COLO829 (cell line): ENCODE data around the gene ENPP4.
"Not testable (repeated sequence)": the region's sequence is repeated elsewhere in the genome, so short reads cannot be mapped to it uniquely, and the experiment has no call there.

Experiments used
- DNase-seq: peaks from one replicate; pipeline ENCODE4 v3.0.0; 2012; ENCODE audit warnings: low spot score

ENPP4 gene, protein sequence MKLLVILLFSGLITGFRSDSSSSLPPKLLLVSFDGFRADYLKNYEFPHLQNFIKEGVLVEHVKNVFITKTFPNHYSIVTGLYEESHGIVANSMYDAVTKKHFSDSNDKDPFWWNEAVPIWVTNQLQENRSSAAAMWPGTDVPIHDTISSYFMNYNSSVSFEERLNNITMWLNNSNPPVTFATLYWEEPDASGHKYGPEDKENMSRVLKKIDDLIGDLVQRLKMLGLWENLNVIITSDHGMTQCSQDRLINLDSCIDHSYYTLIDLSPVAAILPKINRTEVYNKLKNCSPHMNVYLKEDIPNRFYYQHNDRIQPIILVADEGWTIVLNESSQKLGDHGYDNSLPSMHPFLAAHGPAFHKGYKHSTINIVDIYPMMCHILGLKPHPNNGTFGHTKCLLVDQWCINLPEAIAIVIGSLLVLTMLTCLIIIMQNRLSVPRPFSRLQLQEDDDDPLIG

DNA sequence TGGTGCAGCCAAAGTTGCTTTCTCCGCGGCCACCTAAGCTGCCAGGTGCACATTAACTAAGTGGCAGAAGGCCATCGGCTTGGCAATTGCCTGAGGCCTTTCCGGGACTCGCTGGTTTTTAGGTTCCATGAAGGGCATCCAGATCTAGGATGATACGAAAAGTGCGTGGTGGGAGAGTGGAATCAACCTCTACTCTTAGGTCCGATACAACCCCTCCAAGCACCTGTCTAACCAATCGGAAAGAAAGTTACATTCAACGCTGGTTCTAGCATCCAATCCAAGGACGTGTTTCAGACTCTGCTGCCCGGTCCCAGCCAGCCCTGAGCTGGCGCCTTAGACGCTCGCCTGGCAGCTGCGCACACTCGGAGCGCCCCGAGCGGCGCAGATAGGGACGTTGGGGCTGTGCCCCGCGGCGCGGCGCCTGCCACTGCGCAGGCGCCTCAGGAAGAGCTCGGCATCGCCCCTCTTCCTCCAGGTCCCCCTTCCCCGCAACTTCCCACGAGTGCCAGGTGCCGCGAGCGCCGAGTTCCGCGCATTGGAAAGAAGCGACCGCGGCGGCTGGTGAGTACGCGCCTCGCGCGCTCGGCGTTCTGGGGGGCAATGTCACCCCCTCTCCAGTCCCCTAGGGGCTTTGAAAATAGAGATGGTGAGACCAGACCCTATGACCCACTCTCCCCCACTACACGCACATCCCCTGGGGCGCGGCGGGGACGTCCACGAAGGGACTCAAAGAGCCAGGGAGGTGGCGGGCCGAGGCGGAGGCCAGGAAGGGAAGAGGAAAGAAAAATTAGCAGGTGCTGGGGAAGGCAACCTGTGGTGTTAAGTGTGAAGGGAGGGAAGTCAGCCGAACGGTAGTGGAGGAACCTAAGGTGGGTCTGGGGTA is at the start of gene ENPP4:
Gene ENPP4 (plus strand): TSS at position 361 of the 883 bp plus-strand sequence. CDS start 9,595 bp downstream, outside the sequence.
- peak; percentile 13 for DNase-seq

DNA sequence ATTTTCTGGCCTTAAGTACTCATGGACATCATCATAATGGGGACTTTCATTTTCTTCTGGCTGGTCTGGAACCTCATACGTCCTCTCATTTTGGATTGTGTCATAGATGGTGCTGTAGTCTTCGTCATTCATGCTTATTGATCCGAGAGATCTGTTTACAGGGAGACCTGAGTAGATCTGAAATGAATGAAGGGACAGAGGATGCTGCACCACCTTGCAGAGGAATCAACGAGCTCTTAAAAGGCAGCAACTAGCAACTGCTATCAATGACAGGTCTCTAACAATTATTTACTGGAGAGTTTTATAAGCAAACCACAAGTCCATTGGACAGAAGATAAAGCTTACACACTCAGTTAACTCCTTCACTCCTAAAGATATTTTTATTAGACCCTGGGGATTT is 49.7 kb upstream of the ENPP4 start:
- no peak for DNase-seq

DNA sequence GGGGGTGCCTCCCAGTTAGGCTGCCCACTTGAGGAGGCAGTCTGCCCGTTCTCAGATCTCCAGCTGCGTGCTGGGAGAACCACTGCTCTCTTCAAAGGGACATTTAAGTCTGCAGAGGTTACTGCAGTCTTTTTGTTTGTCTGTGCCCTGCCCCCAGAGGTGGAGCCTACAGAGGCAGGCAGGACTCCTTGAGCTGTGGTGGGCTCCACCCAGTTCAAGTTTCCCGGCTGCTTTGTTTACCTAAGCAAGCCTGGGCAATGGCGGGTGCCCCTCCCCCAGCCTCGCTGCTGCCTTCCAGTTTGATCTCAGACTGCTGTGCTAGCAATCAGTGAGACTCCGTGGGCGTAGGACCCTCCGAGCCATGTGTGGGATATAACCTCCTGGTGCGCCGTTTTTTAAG is 44.1 kb upstream of the ENPP4 start:
- not testable (repeated sequence) for DNase-seq

DNA sequence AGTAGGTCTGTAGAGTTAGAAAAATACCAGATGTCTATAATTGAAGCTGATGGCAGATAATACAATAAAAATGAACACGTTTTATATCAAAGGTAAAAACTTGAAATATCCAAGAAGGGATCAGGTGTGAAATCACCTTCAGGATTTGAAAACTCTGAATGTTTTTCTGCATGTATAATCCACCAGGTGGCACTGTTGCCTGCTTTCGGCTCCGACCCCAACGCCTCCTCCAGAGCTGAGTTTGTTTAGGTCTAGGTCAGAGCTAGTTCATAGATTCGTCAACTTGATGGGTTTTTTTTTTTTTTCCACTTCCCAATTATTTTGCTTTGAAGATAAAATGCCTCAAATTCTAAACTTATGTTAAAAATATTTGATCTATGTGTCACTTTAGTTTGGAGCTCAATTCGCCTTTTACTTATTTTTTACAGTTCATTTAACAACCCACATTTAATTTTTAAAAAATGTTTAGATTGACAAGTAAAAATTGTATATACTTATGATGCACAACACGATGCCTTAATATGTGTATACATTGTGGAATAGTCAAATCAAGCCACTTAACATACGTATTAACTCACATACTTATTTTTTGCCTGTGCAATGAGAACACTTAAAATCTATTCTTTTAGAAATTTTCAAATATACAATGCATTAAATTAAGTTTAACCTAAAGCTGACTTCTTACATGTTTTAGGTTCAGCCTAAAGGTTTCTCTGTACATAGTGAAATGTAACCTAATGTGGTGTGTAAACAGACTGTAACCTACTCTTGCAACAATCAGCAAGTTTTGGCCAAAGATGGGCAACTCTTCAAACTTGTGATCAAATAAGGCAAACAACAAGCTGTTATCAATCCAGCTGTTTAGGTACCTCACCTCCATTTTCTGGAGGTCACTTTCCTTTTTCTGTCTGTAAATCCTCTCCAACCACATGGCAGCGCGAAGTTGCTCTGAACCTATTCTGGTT is 39.4 kb upstream of the ENPP4 start:
- peak; percentile 70 for DNase-seq

DNA sequence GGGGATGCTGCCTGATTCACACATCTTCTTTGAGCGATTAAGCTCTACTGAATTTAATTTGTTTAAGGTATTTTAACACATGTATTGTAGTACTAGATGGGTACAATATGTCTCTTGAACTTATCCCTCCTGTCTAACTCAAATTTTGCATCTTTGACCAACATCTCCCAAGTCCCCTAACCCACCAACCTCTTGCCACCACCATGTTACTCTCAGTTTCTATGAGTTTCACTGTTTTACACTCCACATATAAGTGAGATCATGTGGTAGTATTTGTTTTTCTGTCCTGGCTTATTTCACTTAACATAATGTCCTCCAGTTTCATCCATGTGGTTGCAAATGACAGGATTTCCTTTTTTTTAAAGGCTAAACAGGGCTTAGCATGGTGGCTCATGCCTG is 38.7 kb upstream of the ENPP4 start:
- no peak for DNase-seq

DNA sequence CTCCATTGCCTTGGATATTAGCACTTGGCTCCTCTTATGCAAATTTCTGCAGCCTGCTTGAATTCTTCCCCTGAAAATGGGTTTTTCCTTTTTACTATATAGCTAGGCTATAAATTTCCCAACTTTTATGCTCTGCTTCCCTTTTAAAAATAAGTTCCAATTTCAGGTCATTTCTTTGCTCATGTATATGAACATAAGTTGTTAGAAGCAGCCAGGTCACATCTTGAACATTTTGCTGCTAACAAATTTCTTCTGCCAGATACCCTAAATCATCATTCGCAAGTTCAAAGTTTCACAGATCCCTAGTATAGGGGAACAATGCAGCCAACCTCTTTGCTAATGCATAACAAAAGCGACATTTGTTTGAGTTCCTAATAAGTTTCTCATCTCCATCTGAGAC is 34.5 kb upstream of the ENPP4 start:
- no peak for DNase-seq

DNA sequence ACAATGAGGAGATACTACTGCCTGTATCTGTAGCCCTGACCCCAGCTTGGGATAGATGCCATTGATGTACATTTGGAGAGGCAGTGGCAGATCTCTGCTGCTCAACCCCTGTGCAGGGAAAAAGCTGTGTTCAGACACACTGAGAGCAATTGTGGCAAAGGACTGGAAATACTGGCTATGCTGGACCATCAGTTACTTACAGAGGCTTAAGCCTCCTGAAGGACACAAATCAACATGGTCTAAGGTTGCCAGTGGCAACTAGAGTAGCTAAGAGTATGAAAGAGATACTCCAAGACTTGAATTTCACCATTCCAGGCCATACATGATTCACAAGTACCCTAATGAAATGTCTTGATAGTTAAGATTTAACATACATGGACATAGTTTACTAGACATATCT is 32.4 kb upstream of the ENPP4 start:
- DNase-seq: no peak

DNA sequence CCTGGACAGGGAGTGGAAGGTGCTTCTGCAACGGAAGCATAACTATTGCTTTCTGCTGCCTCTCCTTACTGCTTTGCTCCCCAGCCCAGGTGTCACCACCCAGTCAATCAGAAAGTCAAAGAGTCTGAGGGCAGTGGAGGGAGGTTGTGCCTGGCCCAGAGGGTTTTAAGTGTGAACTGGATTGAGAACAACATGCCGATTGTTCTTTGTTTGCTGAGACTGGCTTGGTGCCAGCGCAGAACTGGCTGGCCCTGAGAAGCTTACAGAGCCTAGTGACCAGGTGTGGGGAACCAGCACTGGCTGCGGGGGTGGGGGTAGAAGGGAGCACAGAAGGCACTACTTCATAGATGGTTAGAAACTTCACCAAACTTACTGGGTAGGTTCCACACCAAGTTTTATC is 31.1 kb upstream of the ENPP4 start:
- DNase-seq: peak; percentile 23

DNA sequence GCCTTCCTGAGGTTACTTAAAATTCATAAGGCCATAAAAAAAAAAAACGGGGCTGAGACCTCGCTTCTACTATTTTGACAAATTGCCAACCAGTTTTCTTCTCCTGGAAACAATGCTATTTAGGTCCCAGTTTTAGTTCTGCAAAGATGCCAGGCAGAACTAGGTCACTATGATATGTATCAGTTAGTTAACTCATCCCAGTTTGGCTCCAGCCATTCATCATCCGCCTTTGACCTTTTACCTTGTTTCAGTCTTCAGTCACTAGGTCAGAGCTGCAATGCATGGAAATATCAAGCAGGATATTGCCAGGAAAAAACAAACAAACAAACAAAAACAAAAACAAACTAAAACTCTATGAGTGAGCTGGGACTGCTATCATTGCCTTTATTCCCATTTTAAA is 29.8 kb upstream of the ENPP4 start:
- DNase-seq: no peak

DNA sequence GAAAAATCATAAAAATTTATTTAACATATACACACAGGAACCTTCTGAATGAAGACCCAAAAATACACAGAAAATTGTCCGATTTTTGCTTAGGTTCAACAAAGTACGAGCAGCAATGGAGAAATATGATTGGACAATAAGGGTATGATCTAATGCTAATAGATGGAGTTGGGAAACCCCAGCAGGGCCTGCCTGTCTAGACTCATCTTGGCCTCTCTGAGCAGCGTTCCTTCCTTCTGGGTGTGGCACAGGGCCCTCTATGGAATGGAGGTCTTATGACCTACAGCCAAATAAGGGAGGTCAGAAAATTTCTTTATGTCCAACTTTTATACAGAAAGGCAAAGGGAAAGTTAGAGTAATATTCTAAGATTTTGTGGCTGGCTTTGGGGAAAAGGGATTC is 27.7 kb upstream of the ENPP4 start:
- no peak for DNase-seq

DNA sequence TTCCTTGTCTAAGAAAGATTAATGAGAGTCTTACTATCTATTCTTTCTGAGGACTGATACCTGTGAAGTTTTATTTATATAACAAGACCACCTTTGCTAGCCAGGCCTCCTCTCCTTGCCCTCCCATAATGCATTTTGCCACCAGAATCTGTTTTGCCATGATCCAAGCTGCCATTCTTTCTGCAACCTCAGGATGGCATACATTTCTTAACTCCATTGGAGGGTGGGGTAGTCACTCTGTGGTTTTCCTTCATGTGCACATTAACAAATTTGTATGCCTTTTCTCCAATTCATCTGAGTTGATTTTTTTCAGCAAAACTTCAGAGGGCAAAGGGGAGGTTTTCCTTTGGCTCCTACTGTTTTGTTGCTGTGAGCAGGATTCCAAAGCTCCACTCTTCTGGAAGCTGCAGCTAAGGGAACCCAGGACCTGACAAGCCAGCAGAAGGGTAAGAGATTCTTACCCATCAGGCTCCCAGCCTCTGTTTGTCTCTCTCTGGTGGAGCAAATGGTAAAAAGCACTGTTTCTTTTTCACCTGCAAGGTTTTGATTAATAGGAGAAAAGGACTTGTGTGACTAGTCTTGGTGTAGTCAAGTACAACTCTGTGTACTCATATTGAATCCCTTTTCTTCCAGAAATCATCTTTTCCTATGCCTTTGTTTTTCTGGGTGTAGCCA is 26.2 kb upstream of the ENPP4 start:
- DNase-seq: no peak

DNA sequence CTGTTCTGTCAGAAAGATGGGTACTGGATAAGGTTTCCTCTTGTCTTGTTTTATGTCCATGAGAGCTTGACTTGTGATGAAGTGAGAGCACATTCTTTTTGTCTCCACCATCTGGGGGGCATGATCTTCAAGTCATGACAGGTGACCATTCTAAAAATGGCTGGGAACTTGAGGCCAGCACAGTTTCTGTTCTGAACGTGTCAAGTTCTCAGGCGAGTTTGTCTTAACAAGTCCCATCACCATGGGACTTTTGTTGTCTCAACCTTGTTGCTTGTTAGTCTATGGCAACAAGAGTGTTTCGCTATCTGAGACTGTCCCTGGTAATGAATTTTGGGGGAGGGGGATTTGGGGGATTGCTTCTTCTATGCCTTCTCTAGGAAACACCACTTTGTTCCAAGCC is 25.6 kb upstream of the ENPP4 start:
- DNase-seq: no peak

DNA sequence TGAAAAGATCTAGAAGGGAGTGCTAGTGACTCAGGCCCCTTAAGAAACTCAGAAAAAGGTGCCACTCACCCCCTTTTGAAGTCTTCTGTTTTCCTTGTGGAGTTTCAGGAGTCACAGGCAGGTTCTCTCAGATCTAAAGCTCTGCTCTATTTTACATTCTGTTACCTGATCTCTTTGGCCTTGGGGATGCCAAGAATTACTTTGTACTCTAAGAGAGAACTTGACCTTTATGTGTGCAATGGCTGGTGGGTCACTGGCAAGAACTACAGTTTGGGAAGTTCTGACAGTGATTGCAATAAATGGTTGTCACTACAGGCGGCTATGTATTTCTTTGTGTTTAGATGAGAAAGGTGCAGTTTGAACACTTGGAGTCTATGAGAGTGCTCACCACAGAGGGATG is 24.2 kb upstream of the ENPP4 start:
- DNase-seq: no peak

DNA sequence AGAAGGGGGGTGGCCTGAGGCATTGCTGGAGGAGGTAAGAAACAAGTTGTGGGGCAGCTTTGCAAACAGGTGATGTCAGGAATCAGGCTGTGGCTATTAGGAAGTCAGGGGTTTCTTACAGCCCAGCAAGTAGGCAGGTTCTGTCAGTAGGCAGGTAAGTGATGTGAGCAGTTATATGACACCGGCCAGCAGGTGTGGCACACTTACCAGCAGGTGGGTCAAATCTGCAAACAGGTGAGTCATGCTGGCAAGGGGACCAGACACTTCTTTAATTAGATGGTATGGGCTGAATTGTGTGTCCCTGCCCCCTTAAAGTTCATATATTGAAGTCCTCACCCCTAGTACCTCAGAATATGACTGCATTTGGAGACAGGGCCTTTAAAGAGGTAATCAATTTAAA is 16.4 kb upstream of the ENPP4 start:
- no peak for DNase-seq

DNA sequence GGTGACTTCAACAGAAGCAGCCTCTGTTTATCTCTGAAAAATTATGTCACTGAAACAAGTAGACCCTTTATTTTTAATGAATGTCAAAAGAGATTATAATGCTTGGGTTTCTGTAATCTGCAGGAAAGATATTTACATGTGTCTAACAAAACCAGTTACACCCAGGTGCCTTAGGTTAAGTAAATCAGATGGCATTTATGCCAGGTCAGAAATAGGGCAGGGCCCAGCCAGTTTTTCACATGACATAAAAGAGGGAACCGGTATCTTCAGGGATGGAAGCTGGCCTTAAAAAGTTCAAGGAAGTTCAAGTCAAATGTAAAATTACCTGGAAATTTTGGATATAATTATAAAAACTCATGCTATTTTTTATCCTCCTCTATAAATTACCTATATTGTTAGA is 14.2 kb upstream of the ENPP4 start:
- no peak for DNase-seq

DNA sequence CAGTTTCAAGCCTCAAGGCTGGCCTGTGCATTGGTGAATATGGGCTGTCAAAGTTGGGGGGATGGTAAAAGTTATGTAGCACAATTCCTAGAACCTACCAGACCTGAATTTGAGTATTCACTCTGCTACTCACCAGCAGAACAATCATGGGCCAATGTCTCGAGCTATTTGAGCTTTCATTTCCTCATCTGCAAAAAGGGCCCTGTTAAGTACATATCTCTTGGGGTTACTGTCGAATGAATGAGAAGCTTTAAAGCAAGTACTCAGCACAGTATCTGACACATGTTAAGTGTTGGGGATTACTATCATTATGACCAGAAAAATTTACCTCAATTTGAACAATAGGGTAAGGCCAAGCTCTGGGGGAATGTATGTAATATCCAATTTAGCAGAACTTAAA is 13.5 kb upstream of the ENPP4 start:
- no peak for DNase-seq

DNA sequence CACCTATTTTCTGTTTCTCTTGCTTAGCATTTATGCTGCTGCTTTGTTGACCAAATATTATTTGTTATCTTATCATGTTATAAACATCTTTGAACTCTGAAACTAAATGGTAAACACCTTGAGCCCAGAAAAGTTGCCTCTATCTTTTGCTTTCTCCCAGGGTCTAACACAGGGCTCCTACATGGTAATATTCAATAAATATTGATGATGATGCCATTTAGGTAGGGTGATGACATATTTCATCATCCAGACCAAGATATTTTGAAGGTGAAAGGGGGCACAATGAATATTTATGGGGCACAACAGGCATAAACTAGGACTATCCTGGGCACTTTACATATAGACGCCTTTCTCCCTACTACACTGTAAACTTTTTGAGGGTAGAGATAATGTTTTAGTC is 11.6 kb upstream of the ENPP4 start:
- DNase-seq: no peak

DNA sequence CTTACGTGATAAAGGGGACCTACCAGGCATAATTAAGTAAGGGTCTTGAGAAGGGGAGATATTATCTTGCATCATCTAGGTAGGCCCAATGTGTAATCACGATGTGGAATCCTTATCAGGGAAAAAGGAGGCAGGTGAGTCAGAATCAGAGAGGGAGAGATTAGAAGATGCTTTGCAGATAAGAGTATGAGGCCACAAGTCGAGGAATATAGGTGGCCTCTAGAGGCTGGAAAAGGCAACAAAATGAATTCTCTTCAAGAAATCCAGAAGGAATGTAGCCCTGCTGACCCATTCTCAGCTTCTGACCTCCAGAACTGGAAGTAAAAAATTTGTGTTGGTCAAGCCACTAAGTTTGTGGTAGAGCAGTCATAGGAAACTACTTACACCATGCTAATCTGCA is 11.0 kb upstream of the ENPP4 start:
- DNase-seq: no peak

DNA sequence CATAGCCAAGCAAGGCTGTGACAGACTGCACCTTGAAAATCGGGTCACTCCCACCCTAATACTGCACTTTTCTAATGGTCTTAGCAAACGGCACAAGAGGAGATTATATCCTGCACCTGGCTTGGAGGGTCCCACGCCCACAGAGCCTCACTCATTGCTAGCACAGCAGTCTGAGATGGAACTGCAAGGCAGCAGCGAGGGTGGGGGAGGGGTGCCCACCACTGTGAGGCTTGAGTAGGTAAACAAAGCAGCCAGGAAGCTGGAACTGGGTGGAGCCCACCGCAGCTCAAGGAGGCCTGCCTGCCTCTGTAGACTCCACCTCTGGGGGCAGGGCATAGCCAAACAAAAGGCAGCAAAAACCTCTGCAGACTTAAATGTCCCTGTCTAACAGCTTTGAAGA is 10.1 kb upstream of the ENPP4 start:
- not testable (repeated sequence) for DNase-seq

DNA sequence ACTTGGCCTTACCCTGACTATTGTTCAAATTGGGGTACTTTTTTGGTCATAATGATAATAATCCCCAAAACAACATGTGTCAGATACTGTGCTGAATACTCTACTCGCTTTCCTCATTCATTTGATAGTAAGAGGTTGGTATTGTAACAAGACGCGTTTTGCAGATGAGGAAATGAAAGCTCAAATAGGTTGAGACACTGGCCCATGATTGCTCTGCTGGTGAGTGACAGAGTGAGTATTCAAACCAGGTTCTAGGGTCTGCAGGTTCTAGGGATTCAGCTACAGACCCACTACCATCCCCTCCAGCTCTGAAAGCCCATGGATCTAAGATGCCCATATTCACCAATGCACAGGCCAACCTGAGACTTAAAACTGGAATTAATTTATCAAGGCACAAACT is 1.3 kb upstream of the ENPP4 start:
- no peak for DNase-seq

DNA sequence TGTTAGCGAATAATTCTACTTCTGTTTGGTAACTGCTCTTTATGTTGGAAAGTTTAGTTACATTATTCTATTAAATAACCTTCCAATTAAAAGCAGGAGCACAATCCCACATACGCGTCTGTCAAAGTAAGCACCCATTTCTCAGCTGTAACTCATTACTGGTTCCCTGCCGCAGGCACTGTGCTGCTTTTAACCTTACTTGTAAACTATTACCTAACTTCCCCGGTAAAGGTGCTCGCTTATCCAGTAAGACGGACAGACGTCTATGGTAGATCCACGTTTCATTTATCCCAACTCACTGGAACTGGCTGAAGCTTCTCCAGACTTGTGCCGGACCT is 529 bp upstream of the ENPP4 start:
- DNase-seq: no peak

DNA sequence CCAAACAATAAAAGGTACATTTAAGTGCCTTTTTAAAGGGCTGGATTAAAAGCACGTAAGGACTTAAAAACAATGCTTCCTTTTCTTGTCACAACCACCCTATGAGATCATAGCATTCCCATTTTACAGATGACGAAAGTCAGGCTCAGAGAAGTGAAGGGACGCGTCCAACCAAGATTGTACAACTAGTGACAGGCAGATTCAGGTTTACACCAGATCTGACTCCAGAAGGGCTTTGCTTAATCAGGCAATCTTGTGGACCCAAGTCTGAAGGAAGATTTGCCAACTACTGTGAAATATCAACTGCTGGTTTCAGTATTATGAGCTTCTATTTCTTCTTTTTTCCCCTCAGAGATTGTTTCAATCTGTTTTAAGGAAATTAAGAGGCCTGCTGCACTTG is 877 bp downstream of the ENPP4 start:
- DNase-seq: no peak
